Brain microvascular endothelial cell (primary cell): ENCODE results near the gene FN3KRP.

ENCODE experiments used
- DNase-seq: peaks from one replicate; pipeline ENCODE4 v3.0.0-alpha.2; 2020
- H3K27ac ChIP-seq: fragments of 250-450 bp; sonication (Bioruptor Pico); 2 replicates; pipeline ENCODE4 v1.5.1; 2020; ENCODE audit warnings: mild to moderate bottlenecking, moderate library complexity
- H3K27me3 ChIP-seq: fragments of 250-450 bp; sonication (Bioruptor Pico); replicated peaks from 2 replicates; pipeline ENCODE4 v1.5.1; 2020; ENCODE audit warnings: mild to moderate bottlenecking
- H3K36me3 ChIP-seq: fragments of 250-450 bp; sonication (Bioruptor Pico); replicated peaks from 2 replicates; pipeline ENCODE4 v1.5.1; 2020; ENCODE audit warnings: mild to moderate bottlenecking
- H3K4me3 ChIP-seq: 2 replicates; pipeline ENCODE4 v1.5.1; 2011; ENCODE audit warnings: low read depth, mild to moderate bottlenecking, control low read depth, low read length, moderate library complexity
- CTCF ChIP-seq: IDR thresholded peaks from 2 replicates; pipeline ENCODE4 v1.5.1; 2011; ENCODE audit warnings: low read depth, mild to moderate bottlenecking, moderate library complexity, low read length, control low read depth, inconsistent platforms; ENCODE audit errors: missing control alignments
- in situ Hi-C: cut with HindIII; loops from 2 replicates; pipeline ENCODE4 v1.10.0; 2017; ENCODE audit warnings: low sequenced_read_pairs, low pct_ligation_motif_present

Gene FN3KRP

GRCh38 chr17:82709024-82709675 is 7.4 kb upstream of the FN3KRP start:
- Histone ChIP-seq H3K36me3 (no peaks in the 10 kb centered on the region), H3K27me3 (no peaks in the 10 kb centered on the region), H3K4me3 (no peak overlapping the region), H3K27ac (no peak overlapping the region)
- in situ Hi-C loops: no loop called here
- no peak for TF ChIP-seq CTCF
- DNase-seq: no peak

- Histone ChIP-seq H3K27me3 (no peaks in the 10 kb centered on the region), H3K4me3 (no peak overlapping the region), H3K36me3 (no peaks in the 10 kb centered on the region), H3K27ac (no peak overlapping the region)
- no peak for DNase-seq
- no peak for TF ChIP-seq CTCF
- in situ Hi-C loops: no loop called here
Measured at GRCh38 chr17:82709676-82710498, 6.6 kb upstream of the FN3KRP start.

- DNase-seq: no peak
- Histone ChIP-seq H3K4me3 (no peak overlapping the region), H3K27me3 (no peaks in the 10 kb centered on the region), H3K36me3 (no peaks in the 10 kb centered on the region), H3K27ac (no peak overlapping the region)
- in situ Hi-C loops: no loop called here
- TF ChIP-seq CTCF: no peak
Measured at GRCh38 chr17:82710499-82711232, 5.8 kb upstream of the FN3KRP start.

- Histone ChIP-seq H3K4me3 (no peak overlapping the region), H3K36me3 (no peaks in the 10 kb centered on the region), H3K27me3 (no peaks in the 10 kb centered on the region), H3K27ac (no peak overlapping the region)
- DNase-seq: no peak
- in situ Hi-C loops: no loop called here
- TF ChIP-seq CTCF: no peak
Measured at GRCh38 chr17:82713071-82713723, 3.3 kb upstream of the FN3KRP start.

GRCh38 chr17:82718986-82719685 is 2.6 kb downstream of the FN3KRP start:
- H3K27ac ChIP-seq: no peak overlapping the region
- no peak overlapping the region for H3K4me3 ChIP-seq
- in situ Hi-C loops: no loop called here
- no peak for DNase-seq
- TF ChIP-seq CTCF: no peak
- H3K36me3 ChIP-seq: no peaks in the 10 kb centered on the region
- H3K27me3 ChIP-seq: no peaks in the 10 kb centered on the region
